ENCODE measurements around the gene PHACTR1.

GRCh38 chr6:13049666-13050254, 333.2 kb downstream of the PHACTR1 start:
- TF ChIP-seq CTCF (IDR thresholded peaks at IDR 0.05; ENCODE audit: low read depth, low read length) (no peak), EZH2phosphoT487 (IDR thresholded peaks at IDR 0.05; ENCODE audit: low read depth) (no peak)

Data from OCI-LY3 (cell line).